ENCODE data around the gene TPPP2.

GRCh38 chr14:21054123-21054767 lies 24.2 kb downstream of the TPPP2 start:
- TF ChIP-seq CTCF (IDR thresholded peaks at IDR 0.05) (no peak), ZFX (IDR thresholded peaks at IDR 0.05; ENCODE audit: borderline replicate concordance) (no peak)
